ENCODE data around the gene FOXC1. TPM values are rescaled to one million over a fixed set of nuclear protein-coding genes. Genes with fewer than 3 reads are reported as not detected.

FOXC1 gene
- total RNA-seq, 1 experiment from 2014 or later: not detected

DNA sequence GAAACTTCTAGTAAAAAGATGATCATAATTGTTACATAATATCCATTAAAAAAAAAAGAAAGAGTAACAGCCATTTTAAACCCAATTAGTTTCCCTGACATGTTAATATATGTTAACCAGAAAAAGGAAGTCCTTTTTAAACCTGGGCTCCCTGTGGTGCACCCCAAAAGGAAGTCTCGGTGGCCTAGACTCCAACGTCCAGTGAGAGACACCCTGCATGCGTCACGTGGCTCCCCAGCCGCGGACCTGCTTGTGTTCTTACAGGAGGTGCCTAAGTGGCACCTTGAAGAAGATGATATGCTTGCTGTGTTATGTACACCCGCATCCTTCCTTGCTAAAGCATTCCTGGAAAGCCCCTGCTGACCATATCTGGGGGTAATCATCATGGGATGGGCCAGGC, 50.1 kb downstream of the FOXC1 start:
- Histone ChIP-seq H2AFZ (ENCODE audit: low read length) (no peak overlapping the region), H4K20me1 (ENCODE audit: control insufficient read depth, insufficient read depth, insufficient read length) (no peaks in the 10 kb centered on the region), H3K23ac (ENCODE audit: insufficient read length, low read depth, low read length) (no peak overlapping the region), H2BK20ac (ENCODE audit: low read depth, low read length, poor library complexity, severe bottlenecking) (no peak overlapping the region), H3K4me2 (ENCODE audit: insufficient read depth, insufficient read length, low read length) (no peak overlapping the region), H3K4ac (ENCODE audit: low read depth, low read length) (no peak overlapping the region), H2BK12ac (ENCODE audit: insufficient read length, low read depth, low read length) (no peak overlapping the region), H3K4me1 (ENCODE audit: insufficient read depth, low read length) (no peaks in the 10 kb centered on the region; the same call in 1 of the 2 replicates), H3K9me3 (ENCODE audit: control insufficient read depth, low read depth, low read length) (no peaks in the 10 kb centered on the region), H3K79me1 (ENCODE audit: insufficient read depth, low read depth, low read length, poor library complexity, severe bottlenecking) (no peaks in the 10 kb centered on the region), H2BK5ac (ENCODE audit: insufficient read length, low read length) (no peak overlapping the region), H3T11ph (ENCODE audit: low read length) (no peak overlapping the region), H2BK15ac (ENCODE audit: low read depth, low read length) (no peak overlapping the region), H3K79me2 (ENCODE audit: insufficient read depth, low read length) (no peaks in the 10 kb centered on the region; the same call in 1 of the 2 replicates), H3K23me2 (ENCODE audit: insufficient read length, low read depth, low read length, poor library complexity, severe bottlenecking) (no peaks in the 10 kb centered on the region), H3K18ac (ENCODE audit: insufficient read length, low read depth, low read length) (no peak overlapping the region), H4K8ac (replicated peaks; ENCODE audit: insufficient read length, low read depth, low read length) (no peak overlapping the region), H3K14ac (ENCODE audit: insufficient read depth, low read length) (no peak overlapping the region), H3K9ac (ENCODE audit: extremely low read depth, insufficient read length, low read length) (no peak overlapping the region), H3K27ac (ENCODE audit: insufficient read length, low read depth, low read length) (no peak overlapping the region), H3K27me3 (ENCODE audit: insufficient read depth, low read length) (no peaks in the 10 kb centered on the region), H4K5ac (ENCODE audit: insufficient read length, low read depth, low read length) (no peak overlapping the region), H2AK5ac (ENCODE audit: insufficient read length, low read length) (no peak overlapping the region), H2BK120ac (ENCODE audit: low read depth, low read length, poor library complexity, severe bottlenecking) (no peak overlapping the region), H3K56ac (ENCODE audit: insufficient read length, low read depth, low read length) (no peak overlapping the region), H4K91ac (ENCODE audit: insufficient read length, low read depth, low read length) (no peak overlapping the region)
- TF ChIP-seq, protein P1, sequence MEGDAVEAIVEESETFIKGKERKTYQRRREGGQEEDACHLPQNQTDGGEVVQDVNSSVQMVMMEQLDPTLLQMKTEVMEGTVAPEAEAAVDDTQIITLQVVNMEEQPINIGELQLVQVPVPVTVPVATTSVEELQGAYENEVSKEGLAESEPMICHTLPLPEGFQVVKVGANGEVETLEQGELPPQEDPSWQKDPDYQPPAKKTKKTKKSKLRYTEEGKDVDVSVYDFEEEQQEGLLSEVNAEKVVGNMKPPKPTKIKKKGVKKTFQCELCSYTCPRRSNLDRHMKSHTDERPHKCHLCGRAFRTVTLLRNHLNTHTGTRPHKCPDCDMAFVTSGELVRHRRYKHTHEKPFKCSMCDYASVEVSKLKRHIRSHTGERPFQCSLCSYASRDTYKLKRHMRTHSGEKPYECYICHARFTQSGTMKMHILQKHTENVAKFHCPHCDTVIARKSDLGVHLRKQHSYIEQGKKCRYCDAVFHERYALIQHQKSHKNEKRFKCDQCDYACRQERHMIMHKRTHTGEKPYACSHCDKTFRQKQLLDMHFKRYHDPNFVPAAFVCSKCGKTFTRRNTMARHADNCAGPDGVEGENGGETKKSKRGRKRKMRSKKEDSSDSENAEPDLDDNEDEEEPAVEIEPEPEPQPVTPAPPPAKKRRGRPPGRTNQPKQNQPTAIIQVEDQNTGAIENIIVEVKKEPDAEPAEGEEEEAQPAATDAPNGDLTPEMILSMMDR (conservative IDR thresholded peaks at IDR 0.05): no peak
- H3K27me3 Mint-ChIP-seq (ENCODE audit: low read depth): peaks cover 1% of the 10 kb centered on the region; the same call in 1 of the 2 replicates
- no CpG with 5 or more reads among the region's 7 CpGs for WGBS (ENCODE audit: extremely low coverage, insufficient read length, low lambda C conversion rate)
- H3K4me1 Mint-ChIP-seq: no peaks in the 10 kb centered on the region
- H3K36me3 Mint-ChIP-seq (ENCODE audit: insufficient read depth in 1 of 3, low read depth in 3 of 3): no peaks in the 10 kb centered on the region
- H3K4me3 Mint-ChIP-seq: no peak overlapping the region
- no peak for DNase-seq
- no peaks in the 10 kb centered on the region; a peak in 1 of 5 replicates for H3K9me3 Mint-ChIP-seq
- H3K27ac Mint-ChIP-seq: no peak overlapping the region

All from H9 (cell line).